CD4-positive, alpha-beta T cell (primary cell): ENCODE results near the gene MYD88. TPM values are rescaled to one million over a fixed set of nuclear protein-coding genes. Genes with fewer than 3 reads are reported as not detected.

ENCODE experiments used
- ATAC-seq: fragments of 200-7000 bp; cut with Tn5 transposase; one replicate; pipeline ENCODE4 v1.10.0; 2022; ENCODE audit warnings: mild to moderate bottlenecking; ENCODE audit not compliant: poor library complexity
- CTCF ChIA-PET: fragments of 350-600 bp; sonication (Branson Sonifier 250); formaldehyde crosslinking; loops from one replicate; lab custom pipeline; 2021; ENCODE audit warnings: antibody characterized with exemption, inconsistent platforms; lab: Charles Lee
- POLR2A ChIA-PET: fragments of 350-600 bp; sonication (Branson Sonifier 250); formaldehyde crosslinking; loops from one replicate; lab custom pipeline; 2021; ENCODE audit warnings: antibody characterized with exemption, inconsistent platforms; lab: Charles Lee
- DNase-seq, 14 experiments: peaks; one replicate each; pipeline ENCODE4 v3.0.0-alpha.2; 2013 to 2020; ENCODE audit warnings: mixed read lengths in 2 of 14
- H3K27ac ChIP-seq, 2 donors: one replicate each; pipeline versions ENCODE4 v1.5.1 to v1.7.0; 2013; ENCODE audit warnings: low read length in 2 of 2, low read depth in 1 of 2, mild to moderate bottlenecking in 1 of 2
- H3K27me3 ChIP-seq, 2 experiments: 1 replicate in 1 of 2; 2 replicates in 1 of 2; pipeline versions ENCODE4 v1.6.1 to v1.7.0; 2013; ENCODE audit warnings: low read length in 2 of 2, control low read depth in 1 of 2, mild to moderate bottlenecking in 1 of 2, moderate library complexity in 1 of 2; ENCODE audit not compliant: insufficient read depth in 2 of 2, control insufficient read depth in 1 of 2
- H3K36me3 ChIP-seq: one replicate; pipeline ENCODE4 v1.6.1; 2013; ENCODE audit warnings: low read length, control low read depth; ENCODE audit not compliant: insufficient read depth
- H3K4me1 ChIP-seq: one replicate; pipeline ENCODE4 v1.6.1; 2013; ENCODE audit warnings: low read length, control low read depth; ENCODE audit not compliant: insufficient read depth
- H3K4me3 ChIP-seq: one replicate; pipeline ENCODE4 v1.5.1; 2013; ENCODE audit warnings: mild to moderate bottlenecking, low read length, moderate library complexity
- H3K9me3 ChIP-seq, 2 experiments: 1 replicate in 1 of 2; 2 replicates in 1 of 2; pipeline versions ENCODE4 v1.6.1 to v1.7.0; 2013; ENCODE audit warnings: low read length in 2 of 2, mild to moderate bottlenecking in 2 of 2, control low read depth in 1 of 2, moderate library complexity in 1 of 2; ENCODE audit not compliant: control insufficient read depth in 1 of 2, insufficient read depth in 1 of 2
- H3K27ac Mint-ChIP-seq: one replicate; pipeline ENCODE4 v1.8.0; 2020; ENCODE audit warnings: mixed read lengths
- H3K27me3 Mint-ChIP-seq: one replicate; pipeline ENCODE4 v1.8.0; 2021; ENCODE audit warnings: mixed read lengths
- H3K36me3 Mint-ChIP-seq: one replicate; pipeline ENCODE4 v1.8.0; 2021; ENCODE audit warnings: low read depth, mixed read lengths
- H3K4me1 Mint-ChIP-seq: one replicate; pipeline ENCODE4 v1.8.0; 2021; ENCODE audit warnings: low read depth, mixed read lengths
- H3K4me3 Mint-ChIP-seq: one replicate; pipeline ENCODE4 v1.8.0; 2020; ENCODE audit warnings: mild to moderate bottlenecking, mixed read lengths
- H3K9me3 Mint-ChIP-seq: one replicate; pipeline ENCODE4 v1.8.0; 2020; ENCODE audit warnings: mixed read lengths
- CTCF ChIP-seq: fragments of 200-600 bp; IDR thresholded peaks from one replicate; pipeline ENCODE4 v1.8.0; 2022; ENCODE audit warnings: antibody characterized with exemption, mild to moderate bottlenecking
- intact Hi-C, 2 experiments: fragments of 100-400 bp; cut with DNase I in 1 of 2; cut with micrococcal nuclease in 1 of 2; formaldehyde crosslinking; loops; one replicate each; pipeline versions ENCODE4 v1.15.1 to v1.9.0; 2023 to 2025; cut with DNase I, micrococcal nuclease
- total RNA-seq, 174 experiments: library from RNA in 2 of 174; stranded (reverse) in 2 of 174; gene quantifications; one replicate each; pipeline ENCODE4 v1.2.3 and lab custom pipeline; 2021 to 2026

MYD88 gene
- total RNA-seq, 2 experiments from 2014 or later, result 26.9 to 27.2 TPM

- peaks cover 21% of the 10 kb centered on the region for H3K36me3 ChIP-seq
- Mint-ChIP-seq H3K27me3 (no peaks in the 10 kb centered on the region), H3K36me3 (peaks cover 34% of the 10 kb centered on the region), H3K27ac (peak overlapping the region; percentile 8), H3K4me3 (no peak overlapping the region), H3K9me3 (no peaks in the 10 kb centered on the region), H3K4me1 (peaks cover 11% of the 10 kb centered on the region)
- CTCF ChIA-PET, result interaction anchor here (0.6 to 2.6 kb wide), 6 partner anchors 34 to 362 kb away, joined by 3 to 12 read pairs (median 3); partner anchors contain the start of gene XYLB
- H3K27me3 ChIP-seq, result no peaks in the 10 kb centered on the region
- intact Hi-C loops, result loop anchor here (1.0 to 10.0 kb wide), 6 partner anchors 141 to 537 kb away; partner anchors contain the start of gene XYLB (in 1 of the 2)
- POLR2A ChIA-PET, result no interaction called here
- no peak overlapping the region for H3K27ac ChIP-seq
- no peaks in the 10 kb centered on the region for H3K9me3 ChIP-seq
- DNase-seq (peak; percentile 52 to 83 (median 72)), ATAC-seq (peak; percentile 99)
- peaks cover 6% of the 10 kb centered on the region for H3K4me1 ChIP-seq
- no peak overlapping the region for H3K4me3 ChIP-seq
- peak; percentile 82 for TF ChIP-seq CTCF
Measured at GRCh38 chr3:38117748-38118420, 20.6 kb upstream of the MYD88 start.

DNA sequence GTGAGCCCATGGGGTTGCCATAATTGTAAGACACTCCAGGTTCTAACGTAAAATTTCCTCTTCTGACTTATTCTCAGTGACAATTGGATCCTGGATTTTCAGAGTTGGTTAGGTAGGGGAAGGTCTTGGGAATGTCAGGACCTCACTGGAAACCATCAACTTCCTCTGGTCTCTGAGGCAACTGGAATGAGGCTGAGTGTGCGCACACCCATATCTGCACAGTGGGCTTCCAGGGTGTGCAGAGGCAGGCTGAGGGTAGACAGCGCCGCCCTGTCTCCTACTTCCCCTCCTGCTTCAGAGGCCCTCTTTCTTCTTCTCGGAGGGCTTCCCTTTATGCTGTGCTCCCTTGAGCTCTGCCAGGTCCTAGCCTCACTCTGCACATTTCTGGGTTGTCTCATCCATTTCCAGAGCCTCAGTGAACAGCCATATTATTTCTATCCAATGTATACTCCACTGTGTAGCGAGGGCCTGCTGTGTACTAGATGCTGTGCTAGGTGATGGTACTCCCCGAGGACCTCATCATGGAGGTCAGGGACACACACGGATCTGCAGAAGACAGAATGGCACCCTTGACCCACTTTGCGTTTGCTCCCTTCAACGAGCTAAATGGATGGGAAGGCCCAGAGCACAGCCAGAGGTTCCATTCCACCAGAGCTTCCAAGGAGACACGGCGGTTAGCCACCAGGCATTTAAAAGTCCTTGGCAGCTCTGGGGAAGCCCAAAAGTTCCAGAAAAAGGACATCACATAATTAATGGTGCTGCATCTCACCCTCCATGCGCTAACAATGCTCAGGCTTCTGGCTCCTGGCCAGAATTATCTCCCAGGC is 19.8 kb upstream of the MYD88 start:
- Histone ChIP-seq H3K4me1 (peaks cover 6% of the 10 kb centered on the region), H3K36me3 (peaks cover 27% of the 10 kb centered on the region), H3K27me3 (no peaks in the 10 kb centered on the region), H3K27ac (no peak overlapping the region), H3K9me3 (no peaks in the 10 kb centered on the region), H3K4me3 (no peak overlapping the region)
- ATAC-seq (no peak), DNase-seq (peak in 1 of 14 experiments; percentile 31)
- intact Hi-C loops, result loop anchor here (1.0 to 10.0 kb wide), 6 partner anchors 141 to 536 kb away; partner anchors contain the start of gene XYLB (in 1 of the 2)
- no peaks in the 10 kb centered on the region for H3K9me3 Mint-ChIP-seq
- peaks cover 11% of the 10 kb centered on the region for H3K4me1 Mint-ChIP-seq
- H3K4me3 Mint-ChIP-seq, result no peak overlapping the region
- ChIA-PET CTCF (interaction anchor here (0.6 to 2.6 kb wide), 5 partner anchors 34 to 361 kb away, joined by 3 to 12 read pairs (median 3); partner anchors contain the start of gene XYLB), POLR2A (interaction anchor here (1.0 to 1.3 kb wide), 2 partner anchors 19 to 47 kb away, joined by 3 read pairs; partner anchors contain the start of gene OXSR1)
- H3K27me3 Mint-ChIP-seq, result no peaks in the 10 kb centered on the region
- H3K36me3 Mint-ChIP-seq, result peaks cover 41% of the 10 kb centered on the region
- H3K27ac Mint-ChIP-seq, result peak overlapping the region; percentile 8
- no peak for TF ChIP-seq CTCF

GRCh38 chr3:38119248-38119544 is 19.3 kb upstream of the MYD88 start:
- CTCF ChIA-PET, result interaction anchor here (1.2 to 2.6 kb wide), 2 partner anchors 72 to 361 kb away, joined by 3 to 12 read pairs; no protein-coding TSS in a partner anchor
- H3K9me3 Mint-ChIP-seq, result no peaks in the 10 kb centered on the region
- H3K36me3 Mint-ChIP-seq, result peaks cover 47% of the 10 kb centered on the region
- Histone ChIP-seq H3K27ac (no peak overlapping the region), H3K36me3 (peaks cover 27% of the 10 kb centered on the region), H3K27me3 (no peaks in the 10 kb centered on the region), H3K9me3 (no peaks in the 10 kb centered on the region), H3K4me3 (no peak overlapping the region), H3K4me1 (peaks cover 6% of the 10 kb centered on the region)
- no peak for DNase-seq
- no peaks in the 10 kb centered on the region for H3K27me3 Mint-ChIP-seq
- no peak overlapping the region for H3K27ac Mint-ChIP-seq
- no peak for TF ChIP-seq CTCF
- POLR2A ChIA-PET, result interaction anchor here (1.0 to 1.3 kb wide), 2 partner anchors 19 to 46 kb away, joined by 3 read pairs; partner anchors contain the start of gene OXSR1
- no peak for ATAC-seq
- intact Hi-C loops, result loop anchor here (2.0 to 10.0 kb wide), 5 partner anchors 142 to 536 kb away; partner anchors contain the start of gene XYLB (in 1 of the 2)
- no peak overlapping the region for H3K4me3 Mint-ChIP-seq
- H3K4me1 Mint-ChIP-seq, result peaks cover 11% of the 10 kb centered on the region
